HG02588 (cell line): Measurements from ENCODE around the gene CYB561.

ENCODE experiments used
- ATAC-seq: cut with Tn5 transposase; IDR thresholded peaks from one replicate; pipeline ENCODE4 v1.9.1; 2021; ENCODE audit warnings: mild to moderate bottlenecking, moderate library complexity; ENCODE audit not compliant: unreplicated experiment

Gene CYB561

GRCh38 chr17:63452046-63452961, 6.2 kb upstream of the CYB561 start:
- ATAC-seq, result no peak

GRCh38 chr17:63451150-63451549, 5.0 kb upstream of the CYB561 start:
- ATAC-seq, result no peak

GRCh38 chr17:63450551-63450950, 4.4 kb upstream of the CYB561 start:
- ATAC-seq, result no peak

GRCh38 chr17:63448655-63449054, 2.5 kb upstream of the CYB561 start:
- no peak for ATAC-seq

- peak; percentile 2 for ATAC-seq
Measured at GRCh38 chr17:63447471-63448009, 1.4 kb upstream of the CYB561 start.

GRCh38 chr17:63446753-63447470, 806 bp upstream of the CYB561 start:
- peak; percentile 39 for ATAC-seq

- ATAC-seq, result no peak
Measured at GRCh38 chr17:63445571-63445953, 544 bp downstream of the CYB561 start.

GRCh38 chr17:63445065-63445464, 1.0 kb downstream of the CYB561 start:
- ATAC-seq, result no peak

GRCh38 chr17:63444457-63444856, 1.6 kb downstream of the CYB561 start:
- ATAC-seq, result no peak

GRCh38 chr17:63443053-63443452, 3.1 kb downstream of the CYB561 start:
- ATAC-seq, result no peak

GRCh38 chr17:63442549-63443035, 3.5 kb downstream of the CYB561 start:
- no peak for ATAC-seq

- no peak for ATAC-seq
Measured at GRCh38 chr17:63442074-63442473, 4.0 kb downstream of the CYB561 start.

GRCh38 chr17:63441654-63442053, 4.5 kb downstream of the CYB561 start:
- ATAC-seq, result no peak

- no peak for ATAC-seq
Measured at GRCh38 chr17:63440770-63441335, 5.3 kb downstream of the CYB561 start.

GRCh38 chr17:63440127-63440769, 5.9 kb downstream of the CYB561 start:
- ATAC-seq, result no peak

- no peak for ATAC-seq
Measured at GRCh38 chr17:63439687-63440086, 6.4 kb downstream of the CYB561 start.

GRCh38 chr17:63438092-63439051, 7.7 kb downstream of the CYB561 start:
- no peak for ATAC-seq

- ATAC-seq, result no peak
Measured at GRCh38 chr17:63437287-63438091, 8.6 kb downstream of the CYB561 start.
